Kidney (tissue), 14 donors: ENCODE data around the gene FN3K. TPM values are rescaled to one million over a fixed set of nuclear protein-coding genes. Genes with fewer than 3 reads are reported as not detected.

ENCODE experiments used
- DNase-seq, 5 donors: peaks; one replicate each; pipeline ENCODE4 v3.0.0-alpha.2; 2013 to 2020
- FAIRE-seq: peaks from 2 replicates; lab custom pipeline; 2012; peaks lifted over from hg19 to GRCh38; lab: Jason Lieb, UNC
- H3K27ac ChIP-seq, 2 donors: one replicate each; pipeline ENCODE4 v1.7.0; 2013; ENCODE audit warnings: low read depth in 2 of 2, low read length in 2 of 2, inconsistent platforms in 1 of 2
- H3K27me3 ChIP-seq: one replicate; pipeline ENCODE4 v1.7.1; 2013; ENCODE audit warnings: low read length, inconsistent platforms; ENCODE audit not compliant: control insufficient read depth, insufficient read depth
- H3K36me3 ChIP-seq, 3 donors: one replicate each; pipeline versions ENCODE4 v1.7.0 to v1.7.1; 2013; ENCODE audit warnings: low read length in 3 of 3, control low read depth in 1 of 3, inconsistent platforms in 1 of 3; ENCODE audit not compliant: insufficient read depth in 3 of 3, control insufficient read depth in 2 of 3
- H3K4me1 ChIP-seq, 3 donors: one replicate each; pipeline versions ENCODE4 v1.7.0 to v1.7.1; 2013; ENCODE audit warnings: low read length in 3 of 3, inconsistent platforms in 1 of 3, low read depth in 1 of 3; ENCODE audit not compliant: control insufficient read depth in 2 of 3, insufficient read depth in 2 of 3
- H3K4me3 ChIP-seq, 3 donors: one replicate each; pipeline versions ENCODE4 v1.7.0 to v1.8.1; 2013; ENCODE audit warnings: low read length in 3 of 3, control low read depth in 1 of 3, inconsistent platforms in 1 of 3
- H3K9ac ChIP-seq, 3 donors: one replicate each; pipeline versions ENCODE4 v1.7.0 to v1.7.1; 2013; ENCODE audit warnings: low read length in 3 of 3, control low read depth in 1 of 3, inconsistent platforms in 1 of 3
- H3K9me3 ChIP-seq, 3 donors: one replicate each; pipeline versions ENCODE4 v1.7.0 to v1.7.1; 2013; ENCODE audit warnings: low read length in 3 of 3, control low read depth in 1 of 3, inconsistent platforms in 1 of 3; ENCODE audit not compliant: control insufficient read depth in 2 of 3, insufficient read depth in 1 of 3
- intact Hi-C: fragments of 100-400 bp; cut with DNase I; formaldehyde crosslinking; loops from one replicate; pipeline ENCODE4 v1.11.1; 2022
- polyA plus RNA-seq: library from polyadenylated mRNA; stranded (reverse); fragments of 350-450 nt; fragmentation: Illumina TruSeq; extraction: RNeasy Lipid Tissue Mini Kit (QIAGEN cat#74804); gene quantifications from one replicate; pipeline ENCODE4 v1.2.3, GENCODE V29; 2014; ENCODE audit warnings: low read depth, low replicate concordance; ENCODE audit not compliant: insufficient read depth
- total RNA-seq: library from RNA; stranded (reverse); fragmentation: NEBNext Ultra II Directional; extraction: Animal tissue kit (Norgen Biotek cat#: 25700); gene quantifications from one replicate; pipeline ENCODE4 v1.2.1, GENCODE V29; 2021
- TF ChIP-seq, protein P1 (sequence below): IDR thresholded peaks from 3 replicates; pipeline ENCODE4 v1.5.1; 2012; ENCODE audit warnings: mild to moderate bottlenecking, moderate library complexity, borderline replicate concordance; ENCODE audit not compliant: insufficient read depth; ENCODE audit errors: extremely low read depth
- donor health status: control.
- donor health status: control.
- donor health status: control.
- donor health status: control.
- donor health status: control.
- donor health status: DM: yes; HTN: yes; CAD: no.
- donor health status: Normal renal cell carcinoma (clear cell type).

FN3K gene
- total and polyA plus RNA-seq, 2 donors from 2014 or later = 33.3 to 114 TPM

- H3K9ac ChIP-seq = no peak overlapping the region
- intact Hi-C loops = no loop called here
- no peak overlapping the region for H3K4me3 ChIP-seq
- H3K36me3 ChIP-seq = no peaks in the 10 kb centered on the region
- H3K27me3 ChIP-seq = no peaks in the 10 kb centered on the region
- TF ChIP-seq, protein P1, sequence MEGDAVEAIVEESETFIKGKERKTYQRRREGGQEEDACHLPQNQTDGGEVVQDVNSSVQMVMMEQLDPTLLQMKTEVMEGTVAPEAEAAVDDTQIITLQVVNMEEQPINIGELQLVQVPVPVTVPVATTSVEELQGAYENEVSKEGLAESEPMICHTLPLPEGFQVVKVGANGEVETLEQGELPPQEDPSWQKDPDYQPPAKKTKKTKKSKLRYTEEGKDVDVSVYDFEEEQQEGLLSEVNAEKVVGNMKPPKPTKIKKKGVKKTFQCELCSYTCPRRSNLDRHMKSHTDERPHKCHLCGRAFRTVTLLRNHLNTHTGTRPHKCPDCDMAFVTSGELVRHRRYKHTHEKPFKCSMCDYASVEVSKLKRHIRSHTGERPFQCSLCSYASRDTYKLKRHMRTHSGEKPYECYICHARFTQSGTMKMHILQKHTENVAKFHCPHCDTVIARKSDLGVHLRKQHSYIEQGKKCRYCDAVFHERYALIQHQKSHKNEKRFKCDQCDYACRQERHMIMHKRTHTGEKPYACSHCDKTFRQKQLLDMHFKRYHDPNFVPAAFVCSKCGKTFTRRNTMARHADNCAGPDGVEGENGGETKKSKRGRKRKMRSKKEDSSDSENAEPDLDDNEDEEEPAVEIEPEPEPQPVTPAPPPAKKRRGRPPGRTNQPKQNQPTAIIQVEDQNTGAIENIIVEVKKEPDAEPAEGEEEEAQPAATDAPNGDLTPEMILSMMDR = no peak
- no peak for FAIRE-seq
- peaks cover 0 to 5% (median 0%) of the 10 kb centered on the region in 3 donors for H3K9me3 ChIP-seq
- H3K4me1 ChIP-seq = peaks cover 0 to 11% (median 10%) of the 10 kb centered on the region in 3 donors
- DNase-seq = no peak
- no peak overlapping the region for H3K27ac ChIP-seq
These were observed 44.5 kb upstream of the FN3K start for GRCh38 chr17:82690786-82691489.

GRCh38 chr17:82691714-82692113 is 43.7 kb upstream of the FN3K start:
- peaks cover 0 to 9% (median 5%) of the 10 kb centered on the region in 3 donors for H3K4me1 ChIP-seq
- peak in 1 of 5 donors; percentile 45 for DNase-seq

GRCh38 chr17:82692268-82692667 is 43.1 kb upstream of the FN3K start:
- Histone ChIP-seq H3K4me3 (no peak overlapping the region), H3K4me1 (peaks cover 0 to 11% (median 0%) of the 10 kb centered on the region in 3 donors), H3K9me3 (peaks cover 0 to 5% (median 0%) of the 10 kb centered on the region in 3 donors), H3K36me3 (no peaks in the 10 kb centered on the region), H3K27me3 (no peaks in the 10 kb centered on the region), H3K27ac (peak overlapping the region in 1 of 2 donors; percentile 22), H3K9ac (no peak overlapping the region)
- TF ChIP-seq, protein P1 = no peak
- FAIRE-seq = no peak
- intact Hi-C loops = no loop called here
- peak in 1 of 5 donors; percentile 48 for DNase-seq

More at GRCh38 chr17:82691714-82692113, 43.7 kb upstream of the FN3K start:
- TF ChIP-seq, protein P1 = no peak
- Histone ChIP-seq H3K4me3 (no peak overlapping the region), H3K9ac (no peak overlapping the region), H3K36me3 (no peaks in the 10 kb centered on the region), H3K27ac (no peak overlapping the region), H3K9me3 (peaks cover 0 to 5% (median 0%) of the 10 kb centered on the region in 3 donors), H3K27me3 (no peaks in the 10 kb centered on the region)
- FAIRE-seq = no peak
- intact Hi-C loops = no loop called here
